ENCODE results near the gene LBHD2. TPM values are rescaled to one million over a fixed set of nuclear protein-coding genes. Genes with fewer than 3 reads are reported as not detected.
"Not testable (repeated sequence)": the region's sequence is repeated elsewhere in the genome, so short reads cannot be mapped to it uniquely, and the experiment has no call there.

Gene LBHD2
- not detected for total RNA-seq

GRCh38 chr14:103084021-103084919 is at the start of gene LBHD2:
Gene LBHD2, plus strand, starts transcription at chr14:103084210. Its CDS starts 1,803 bp downstream, at chr14:103086013.
- Mint-ChIP-seq H3K4me1 (ENCODE audit: low read depth) (no peaks in the 10 kb centered on the region), H3K27me3 (ENCODE audit: low read depth) (peaks cover 17% of the 10 kb centered on the region), H3K27ac (no peak within 1 kb of the TSS), H3K4me3 (no peak within 1 kb of the TSS), H3K9me3 (no peaks in the 10 kb centered on the region), H3K36me3 (ENCODE audit: insufficient read depth in 2 of 2) (peaks cover 0 to 1% of the 10 kb centered on the region in 2 donors)
- DNase-seq (no peak), ATAC-seq (replicated peaks in 1 of 2) (no peak)

- Mint-ChIP-seq H3K27ac (no peak overlapping the region), H3K4me1 (ENCODE audit: low read depth) (peaks cover 6% of the 10 kb centered on the region), H3K36me3 (ENCODE audit: insufficient read depth in 2 of 2) (no peaks in the 10 kb centered on the region), H3K4me3 (no peak overlapping the region), H3K9me3 (peaks cover 0 to 4% of the 10 kb centered on the region in 2 donors), H3K27me3 (ENCODE audit: low read depth) (peaks cover 11% of the 10 kb centered on the region)
- no peak for ATAC-seq (replicated peaks in 1 of 2)
- no peak for DNase-seq
Observed at GRCh38 chr14:103041464-103041863, 42.5 kb upstream of the LBHD2 start.

DNA sequence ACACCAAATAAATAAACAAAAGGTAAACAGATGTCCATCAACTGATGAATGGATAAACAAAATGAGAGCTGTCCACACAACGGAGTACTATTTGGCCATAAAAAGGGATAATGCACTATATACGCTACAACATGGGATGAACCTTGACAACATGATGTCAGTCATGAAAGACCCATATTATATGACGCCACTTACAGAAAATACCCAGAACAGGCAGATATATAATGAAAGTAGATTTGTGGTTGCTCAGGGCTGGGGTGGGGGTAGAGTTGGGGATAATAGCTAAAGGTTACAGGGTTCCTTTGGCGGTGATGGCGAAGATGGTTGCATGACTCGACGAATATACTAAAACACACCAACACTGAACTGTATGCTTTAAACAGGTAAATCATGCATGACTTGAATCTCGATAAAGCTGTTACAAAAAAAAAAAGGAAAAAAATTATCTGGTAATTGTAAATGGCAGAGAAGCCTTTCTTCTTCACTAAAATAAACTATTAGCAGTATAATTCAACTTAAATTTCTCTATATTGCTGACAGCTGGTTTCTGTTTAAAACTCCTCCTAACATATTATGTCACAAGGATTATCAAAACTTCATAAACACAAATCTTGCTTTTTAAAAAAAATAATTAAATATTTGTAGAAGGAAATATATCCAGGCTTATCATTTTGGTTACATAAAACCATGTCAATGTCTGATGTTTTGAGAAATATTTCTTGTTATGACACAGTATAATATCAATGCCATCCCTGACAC is 40.6 kb upstream of the LBHD2 start:
- Mint-ChIP-seq H3K27me3 (ENCODE audit: low read depth) (peaks cover 11% of the 10 kb centered on the region), H3K4me3 (no peak overlapping the region), H3K27ac (no peak overlapping the region), H3K4me1 (ENCODE audit: low read depth) (peaks cover 6% of the 10 kb centered on the region), H3K9me3 (peaks cover 0 to 4% of the 10 kb centered on the region in 2 donors), H3K36me3 (ENCODE audit: insufficient read depth in 2 of 2) (no peaks in the 10 kb centered on the region)
- ATAC-seq (replicated peaks in 1 of 2) (no peak), DNase-seq (no peak)

DNA sequence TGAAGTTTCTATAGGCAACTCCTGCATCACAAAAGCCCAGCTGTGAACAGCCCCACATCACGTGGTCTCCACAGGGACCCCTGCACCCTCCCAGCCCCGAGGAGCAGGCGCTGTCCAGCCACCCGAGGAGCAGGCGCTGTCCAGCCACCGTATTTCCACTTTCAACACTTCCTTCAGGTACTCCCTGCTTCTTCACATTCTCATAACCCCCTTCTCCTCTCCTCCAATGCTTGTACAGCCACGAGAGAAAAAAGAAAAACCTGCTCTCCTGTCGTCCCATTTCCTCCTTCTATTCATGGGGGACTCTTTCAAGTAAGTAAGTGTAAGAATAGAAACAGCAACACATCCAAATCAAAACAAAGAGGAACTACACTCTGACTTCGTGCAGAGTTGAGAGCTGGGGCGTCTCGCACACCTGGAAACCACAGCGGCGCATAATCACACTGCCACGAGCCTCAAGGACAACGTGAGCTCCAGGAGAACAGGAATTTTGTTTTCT is 38.6 kb upstream of the LBHD2 start:
- Mint-ChIP-seq H3K27me3 (ENCODE audit: low read depth) (peaks cover 11% of the 10 kb centered on the region), H3K4me1 (ENCODE audit: low read depth) (peaks cover 6% of the 10 kb centered on the region), H3K4me3 (peak overlapping the region; percentile 36 to 56), H3K27ac (no peak overlapping the region), H3K9me3 (peaks cover 0 to 4% of the 10 kb centered on the region in 2 donors), H3K36me3 (ENCODE audit: insufficient read depth in 2 of 2) (no peaks in the 10 kb centered on the region)
- ATAC-seq (replicated peaks in 1 of 2) (no peak), DNase-seq (no peak)

DNA sequence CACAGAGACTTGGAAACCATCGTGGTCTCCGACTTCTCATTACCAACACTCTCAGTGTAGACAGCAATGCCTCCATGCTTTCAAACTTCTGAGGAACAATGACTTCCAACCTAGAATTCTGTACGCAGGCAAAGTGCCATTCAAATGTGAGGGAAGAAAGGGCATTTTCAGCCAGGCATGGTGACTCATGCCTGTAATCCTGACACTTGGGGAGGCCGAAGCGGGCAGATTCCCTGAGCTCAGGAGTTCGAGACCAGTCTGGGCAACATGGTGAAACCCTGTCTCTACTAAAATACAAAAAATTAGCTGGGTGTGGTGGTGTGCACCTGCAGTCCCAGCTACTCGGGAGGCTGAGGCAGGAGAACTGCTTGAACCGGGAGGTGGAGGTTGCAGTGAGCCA is 36.6 kb upstream of the LBHD2 start:
- not testable (repeated sequence) for H3K27ac Mint-ChIP-seq; H3K9me3 Mint-ChIP-seq; ATAC-seq (replicated peaks in 1 of 2); H3K4me1 Mint-ChIP-seq (ENCODE audit: low read depth); DNase-seq; H3K36me3 Mint-ChIP-seq (ENCODE audit: insufficient read depth in 2 of 2); H3K4me3 Mint-ChIP-seq
- peaks cover 11% of the 10 kb centered on the region for H3K27me3 Mint-ChIP-seq (ENCODE audit: low read depth)

DNA sequence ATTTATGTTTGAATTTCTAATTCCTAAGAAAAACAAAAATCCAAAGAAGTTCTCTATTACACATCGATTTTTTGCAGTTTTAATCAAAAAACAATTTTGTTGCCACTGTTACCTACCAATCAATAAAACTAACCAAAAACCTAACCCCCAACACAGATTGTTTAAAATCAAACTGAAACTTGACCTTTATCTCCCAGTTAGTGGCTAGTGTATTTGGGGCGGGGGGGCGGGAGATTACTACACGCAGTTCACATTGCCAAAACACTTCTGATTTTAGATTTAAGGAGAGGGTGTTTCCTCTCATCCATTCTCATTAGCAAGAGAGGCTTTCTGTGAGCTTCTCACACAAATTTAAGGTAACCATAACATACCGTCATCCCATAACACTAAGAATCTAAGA is 33.1 kb upstream of the LBHD2 start:
- Mint-ChIP-seq H3K27me3 (ENCODE audit: low read depth) (peaks cover 9% of the 10 kb centered on the region), H3K36me3 (ENCODE audit: insufficient read depth in 2 of 2) (no peaks in the 10 kb centered on the region), H3K27ac (no peak overlapping the region), H3K9me3 (no peaks in the 10 kb centered on the region), H3K4me3 (no peak overlapping the region), H3K4me1 (ENCODE audit: low read depth) (no peaks in the 10 kb centered on the region)
- DNase-seq (no peak), ATAC-seq (replicated peaks in 1 of 2) (no peak)

DNA sequence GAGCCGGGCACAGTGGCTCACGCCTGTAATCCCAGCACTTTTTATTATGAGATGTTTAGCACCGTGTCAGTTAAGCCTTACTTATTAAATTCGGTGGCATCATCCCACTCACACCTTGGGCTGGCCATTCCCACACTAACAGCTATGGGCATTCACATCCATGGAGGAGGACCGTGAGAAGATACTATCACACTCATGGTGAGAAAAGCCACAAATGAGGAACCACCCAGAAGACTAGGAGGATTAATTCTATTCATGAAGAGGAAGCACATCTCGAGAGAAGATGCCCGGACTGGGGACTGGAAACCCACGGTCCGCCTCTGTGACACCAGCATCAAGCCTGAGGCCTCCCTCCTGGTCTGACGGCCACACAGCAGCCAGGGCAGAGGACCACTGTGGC is 31.6 kb upstream of the LBHD2 start:
- DNase-seq (no peak), ATAC-seq (replicated peaks in 1 of 2) (no peak)
- Mint-ChIP-seq H3K27ac (no peak overlapping the region), H3K4me1 (ENCODE audit: low read depth) (no peaks in the 10 kb centered on the region), H3K36me3 (ENCODE audit: insufficient read depth in 2 of 2) (no peaks in the 10 kb centered on the region), H3K4me3 (no peak overlapping the region), H3K9me3 (no peaks in the 10 kb centered on the region), H3K27me3 (ENCODE audit: low read depth) (peaks cover 8% of the 10 kb centered on the region)

- Mint-ChIP-seq H3K9me3 (no peaks in the 10 kb centered on the region), H3K4me3 (peak overlapping the region; percentile 75 to 80), H3K4me1 (ENCODE audit: low read depth) (no peaks in the 10 kb centered on the region), H3K27ac (no peak overlapping the region), H3K27me3 (ENCODE audit: low read depth) (peaks cover 35% of the 10 kb centered on the region), H3K36me3 (ENCODE audit: insufficient read depth in 2 of 2) (no peaks in the 10 kb centered on the region)
- DNase-seq (no peak), ATAC-seq (replicated peaks in 1 of 2) (no peak)
Observed at GRCh38 chr14:103055695-103056094, 28.3 kb upstream of the LBHD2 start.

DNA sequence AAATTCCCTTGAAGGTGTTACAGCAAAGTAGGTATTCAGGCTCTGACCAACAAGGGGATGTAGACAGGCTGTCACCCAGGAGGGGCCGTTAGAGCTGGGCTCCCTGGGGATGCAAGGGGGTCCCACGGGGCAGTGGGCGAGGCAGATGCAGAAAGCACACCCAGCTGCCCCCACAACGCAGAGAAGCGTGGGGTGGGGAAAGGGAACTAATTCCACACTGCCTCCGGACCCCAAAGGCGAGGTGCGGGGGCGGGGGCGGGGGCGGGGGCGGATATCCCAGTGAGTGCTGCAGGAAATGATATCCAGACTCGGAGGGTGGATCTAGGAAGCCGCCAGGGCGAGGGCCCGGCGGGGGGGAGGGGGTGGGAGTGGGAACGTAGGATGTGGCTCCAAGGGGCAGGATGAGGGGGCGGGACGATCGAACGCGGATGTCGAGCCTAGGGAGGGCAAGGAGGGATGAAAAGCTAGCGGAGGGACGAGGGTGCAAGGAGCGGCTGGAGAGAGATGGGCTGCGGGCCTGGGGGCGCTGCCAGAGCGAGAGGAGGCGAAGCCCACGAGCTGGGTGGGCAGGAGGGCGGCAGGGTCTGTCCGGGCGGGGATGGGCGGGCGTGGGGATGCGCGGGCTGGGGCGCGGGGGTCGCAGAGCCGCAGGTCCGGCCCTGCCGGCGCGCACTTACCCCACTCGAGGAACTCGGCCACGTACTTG is 27.5 kb upstream of the LBHD2 start:
- DNase-seq (no peak), ATAC-seq (replicated peaks in 1 of 2) (no peak)
- no peaks in the 10 kb centered on the region for H3K4me1 Mint-ChIP-seq (ENCODE audit: low read depth)
- H3K36me3 Mint-ChIP-seq (ENCODE audit: insufficient read depth in 2 of 2) = no peaks in the 10 kb centered on the region
- H3K27me3 Mint-ChIP-seq (ENCODE audit: low read depth) = peaks cover 40% of the 10 kb centered on the region
- peak overlapping the region; percentile 80 for H3K4me3 Mint-ChIP-seq
- H3K27ac Mint-ChIP-seq = no peak overlapping the region
- H3K9me3 Mint-ChIP-seq = no peaks in the 10 kb centered on the region

- H3K27me3 Mint-ChIP-seq (ENCODE audit: low read depth) = peaks cover 45% of the 10 kb centered on the region
- ATAC-seq (replicated peaks in 1 of 2) (peak; percentile 20 to 29), DNase-seq (no peak)
- no peak overlapping the region for H3K4me3 Mint-ChIP-seq
- no peaks in the 10 kb centered on the region for H3K9me3 Mint-ChIP-seq
- H3K4me1 Mint-ChIP-seq (ENCODE audit: low read depth) = no peaks in the 10 kb centered on the region
- no peaks in the 10 kb centered on the region for H3K36me3 Mint-ChIP-seq (ENCODE audit: insufficient read depth in 2 of 2)
- H3K27ac Mint-ChIP-seq = no peak overlapping the region
Observed at GRCh38 chr14:103057028-103057371, 27.0 kb upstream of the LBHD2 start.

DNA sequence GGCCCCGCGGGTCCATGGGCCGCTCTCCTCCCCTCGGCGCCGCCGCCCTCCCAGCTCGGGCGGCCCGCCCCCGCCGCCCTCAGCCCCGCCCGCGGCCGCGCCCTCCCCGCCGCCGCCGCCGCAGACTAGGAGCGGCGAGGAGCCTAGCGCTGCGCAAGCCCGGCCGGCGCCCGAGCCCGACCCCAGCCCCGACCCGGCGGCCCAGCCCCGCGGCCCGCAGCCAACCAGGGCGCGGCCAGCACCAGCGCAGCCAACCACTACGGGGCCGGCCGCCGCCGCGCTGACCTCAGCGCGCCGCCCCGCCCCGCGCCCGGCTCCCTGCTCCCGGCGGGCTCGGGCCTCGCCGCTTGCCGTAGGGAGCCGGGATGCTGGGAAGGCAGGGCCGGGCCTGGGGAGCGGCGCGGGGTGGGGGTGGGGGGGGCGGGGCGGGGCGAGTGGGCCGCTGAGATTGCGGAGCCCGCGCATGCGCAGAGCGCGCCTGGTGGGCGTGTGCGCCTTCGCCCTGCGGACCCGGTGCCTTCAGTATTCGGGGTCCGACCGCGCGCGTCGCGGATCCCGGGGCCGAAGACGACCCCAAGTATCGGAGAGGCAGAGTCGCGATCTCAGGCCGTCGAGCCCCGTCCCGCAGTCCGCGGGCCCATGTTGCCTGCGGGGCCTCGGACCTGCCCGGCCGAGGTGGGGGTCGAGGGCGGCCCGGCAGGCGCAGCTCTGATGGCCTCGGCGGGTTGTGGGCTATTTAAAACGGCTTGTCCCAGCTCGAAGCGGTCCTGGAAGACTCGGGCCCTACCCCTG is 26.4 kb upstream of the LBHD2 start, which contains the start of gene CDC42BPB:
Gene CDC42BPB (minus strand): TSS at position 178 of the 792 bp plus-strand sequence. CDS start 376 bp downstream, outside the sequence.
- Mint-ChIP-seq H3K27me3 (ENCODE audit: low read depth) (peaks cover 47% of the 10 kb centered on the region), H3K4me3 (peak within 1 kb of the TSS; percentile 65 to 80), H3K27ac (no peak within 1 kb of the TSS), H3K36me3 (ENCODE audit: insufficient read depth in 2 of 2) (no peaks in the 10 kb centered on the region), H3K9me3 (no peaks in the 10 kb centered on the region), H3K4me1 (ENCODE audit: low read depth) (no peaks in the 10 kb centered on the region)
- ATAC-seq (replicated peaks in 1 of 2) (peak; percentile 94 to 96), DNase-seq (peak; percentile 63 to 69)
